ENCODE data around the gene MLF1. TPM values are rescaled to one million over a fixed set of nuclear protein-coding genes. Genes with fewer than 3 reads are reported as not detected.

The MLF1 gene
- total RNA-seq, 4 donors from 2014 or later: 5.4 to 11.0 (median 6.0) TPM

- WGBS, 2 donors: 92 to 96% methylated on average over 2 of the region's 2 CpGs
- no peak for DNase-seq (ENCODE audit: low spot score in 2 of 2)
- intact Hi-C loops (cut with DNase I; ENCODE audit: low total_unique reads): no loop called here
- H3K4me3 ChIP-seq (ENCODE audit: low read depth, poor library complexity, severe bottlenecking): no peak overlapping the region
- no peak for TF ChIP-seq POLR2A (IDR thresholded peaks at IDR 0.05)
Measured at GRCh38 chr3:158651192-158651591, 80.2 kb downstream of the MLF1 start.

GRCh38 chr3:158652463-158652862 lies 81.5 kb downstream of the MLF1 start:
- WGBS, 2 donors: 83 to 90% methylated on average over 3 of the region's 3 CpGs
- no peak overlapping the region for H3K4me3 ChIP-seq (ENCODE audit: low read depth, poor library complexity, severe bottlenecking)
- intact Hi-C loops (cut with DNase I; ENCODE audit: low total_unique reads): no loop called here
- TF ChIP-seq, protein P1, sequence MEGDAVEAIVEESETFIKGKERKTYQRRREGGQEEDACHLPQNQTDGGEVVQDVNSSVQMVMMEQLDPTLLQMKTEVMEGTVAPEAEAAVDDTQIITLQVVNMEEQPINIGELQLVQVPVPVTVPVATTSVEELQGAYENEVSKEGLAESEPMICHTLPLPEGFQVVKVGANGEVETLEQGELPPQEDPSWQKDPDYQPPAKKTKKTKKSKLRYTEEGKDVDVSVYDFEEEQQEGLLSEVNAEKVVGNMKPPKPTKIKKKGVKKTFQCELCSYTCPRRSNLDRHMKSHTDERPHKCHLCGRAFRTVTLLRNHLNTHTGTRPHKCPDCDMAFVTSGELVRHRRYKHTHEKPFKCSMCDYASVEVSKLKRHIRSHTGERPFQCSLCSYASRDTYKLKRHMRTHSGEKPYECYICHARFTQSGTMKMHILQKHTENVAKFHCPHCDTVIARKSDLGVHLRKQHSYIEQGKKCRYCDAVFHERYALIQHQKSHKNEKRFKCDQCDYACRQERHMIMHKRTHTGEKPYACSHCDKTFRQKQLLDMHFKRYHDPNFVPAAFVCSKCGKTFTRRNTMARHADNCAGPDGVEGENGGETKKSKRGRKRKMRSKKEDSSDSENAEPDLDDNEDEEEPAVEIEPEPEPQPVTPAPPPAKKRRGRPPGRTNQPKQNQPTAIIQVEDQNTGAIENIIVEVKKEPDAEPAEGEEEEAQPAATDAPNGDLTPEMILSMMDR (IDR thresholded peaks at IDR 0.05): no peak
- TF ChIP-seq POLR2A (IDR thresholded peaks at IDR 0.05): no peak
- DNase-seq (ENCODE audit: low spot score in 2 of 2): no peak

Other genes with a start within 250 kb of the MLF1 start
- gene GFM1, start 73.3 kb downstream of the MLF1 start, total RNA-seq: 10 to 100 TPM; 30.8 to 42.7 (median 36.6) TPM
- 10 to 100 TPM in 2 of 4 donors, 1 to 10 TPM in 2; 6.9 to 13.7 (median 10.3) TPM for gene LXN, start 101.5 kb downstream of the MLF1 start, total RNA-seq
- 10 to 100 TPM in 2 of 4 donors, 1 to 10 TPM in 2; 5.9 to 89.7 (median 9.2) TPM for gene RARRES1, start 161.3 kb downstream of the MLF1 start, total RNA-seq
- gene MFSD1, start 230.9 kb downstream of the MLF1 start, total RNA-seq: 10 to 100 TPM; 48.9 to 99.2 (median 62.0) TPM

All from lower leg skin (tissue), 4 donors.